Activated CD8-positive, alpha-beta memory T cell treated with anti-CD3 and anti-CD28 coated beads, Interleukin-2, amount 50 U/mL, for 24 hours (primary cell): Measurements from ENCODE around the gene NPY5R.

ENCODE experiments used
- DNase-seq: peaks from one replicate; pipeline ENCODE4 v3.0.0-alpha.2; 2020; ENCODE audit errors: extremely low read depth

NPY5R gene

GRCh38 chr4:163343604-163344146 lies at the start of gene NPY5R:
TSS of gene NPY5R (plus strand) at chr4:163343892. CDS start at chr4:163350274, 6,382 bp downstream.
- no peak for DNase-seq

- no peak for DNase-seq
These were observed 48.6 kb upstream of the NPY5R start for GRCh38 chr4:163295138-163295537.

- DNase-seq: no peak
These were observed 43.2 kb upstream of the NPY5R start for GRCh38 chr4:163300445-163300844.

GRCh38 chr4:163303069-163303468 lies 40.6 kb upstream of the NPY5R start:
- no peak for DNase-seq

- no peak for DNase-seq
These were observed 34.2 kb upstream of the NPY5R start for GRCh38 chr4:163309466-163309865.

- no peak for DNase-seq
These were observed 26.6 kb upstream of the NPY5R start for GRCh38 chr4:163317110-163317509.

GRCh38 chr4:163330916-163331628 lies 12.6 kb upstream of the NPY5R start:
- no peak for DNase-seq

- no peak for DNase-seq
These were observed 11.9 kb upstream of the NPY5R start for GRCh38 chr4:163331629-163332376.

- no peak for DNase-seq
These were observed 10.9 kb upstream of the NPY5R start, which contains the start of gene NPY1R for GRCh38 chr4:163332526-163333406. TSS of gene NPY1R (minus strand) at chr4:163332596. CDS start at chr4:163326554, 6,042 bp downstream.

- no peak for DNase-seq
These were observed 8.3 kb upstream of the NPY5R start for GRCh38 chr4:163335384-163335783.

GRCh38 chr4:163344147-163345125 lies 744 bp downstream of the NPY5R start:
- no peak for DNase-seq

- no peak for DNase-seq
These were observed 7.0 kb downstream of the NPY5R start for GRCh38 chr4:163350672-163351071.

GRCh38 chr4:163353054-163353453 lies 9.4 kb downstream of the NPY5R start:
- DNase-seq: no peak

- no peak for DNase-seq
These were observed 12.4 kb downstream of the NPY5R start for GRCh38 chr4:163356104-163356503.

GRCh38 chr4:163367651-163368050 lies 24.0 kb downstream of the NPY5R start:
- no peak for DNase-seq

GRCh38 chr4:163372029-163372428 lies 28.3 kb downstream of the NPY5R start:
- DNase-seq: no peak

- no peak for DNase-seq
These were observed 35.0 kb downstream of the NPY5R start for GRCh38 chr4:163378661-163379060.

GRCh38 chr4:163380703-163381102 lies 37.0 kb downstream of the NPY5R start:
- DNase-seq: no peak

GRCh38 chr4:163382178-163382869 lies 38.6 kb downstream of the NPY5R start:
- DNase-seq: no peak

- no peak for DNase-seq
These were observed 40.7 kb downstream of the NPY5R start for GRCh38 chr4:163384434-163384833.
